Panc1 (cell line): Measurements from ENCODE around the gene KRTAP10-2.

ENCODE experiments used
- POLR2AphosphoS5 ChIP-seq: IDR thresholded peaks from 2 replicates; pipeline ENCODE4 v1.6.1; 2012; ENCODE audit warnings: mild to moderate bottlenecking, low read depth, low read length, moderate library complexity
- TF ChIP-seq, protein P1 (sequence below): fragments of 450-650 bp; IDR thresholded peaks from 2 replicates; pipeline ENCODE4 v1.5.1; 2017; ENCODE audit warnings: mild to moderate bottlenecking
- TF ChIP-seq, protein P2 (sequence below), 2 experiments: IDR thresholded peaks; 2 replicates each; pipeline ENCODE4 v1.6.1; 2011 to 2012; ENCODE audit warnings: low read depth in 2 of 2, control low read depth in 1 of 2, low read length in 1 of 2, mild to moderate bottlenecking in 1 of 2, moderate library complexity in 1 of 2; ENCODE audit not compliant: insufficient read depth in 1 of 2

DNA sequence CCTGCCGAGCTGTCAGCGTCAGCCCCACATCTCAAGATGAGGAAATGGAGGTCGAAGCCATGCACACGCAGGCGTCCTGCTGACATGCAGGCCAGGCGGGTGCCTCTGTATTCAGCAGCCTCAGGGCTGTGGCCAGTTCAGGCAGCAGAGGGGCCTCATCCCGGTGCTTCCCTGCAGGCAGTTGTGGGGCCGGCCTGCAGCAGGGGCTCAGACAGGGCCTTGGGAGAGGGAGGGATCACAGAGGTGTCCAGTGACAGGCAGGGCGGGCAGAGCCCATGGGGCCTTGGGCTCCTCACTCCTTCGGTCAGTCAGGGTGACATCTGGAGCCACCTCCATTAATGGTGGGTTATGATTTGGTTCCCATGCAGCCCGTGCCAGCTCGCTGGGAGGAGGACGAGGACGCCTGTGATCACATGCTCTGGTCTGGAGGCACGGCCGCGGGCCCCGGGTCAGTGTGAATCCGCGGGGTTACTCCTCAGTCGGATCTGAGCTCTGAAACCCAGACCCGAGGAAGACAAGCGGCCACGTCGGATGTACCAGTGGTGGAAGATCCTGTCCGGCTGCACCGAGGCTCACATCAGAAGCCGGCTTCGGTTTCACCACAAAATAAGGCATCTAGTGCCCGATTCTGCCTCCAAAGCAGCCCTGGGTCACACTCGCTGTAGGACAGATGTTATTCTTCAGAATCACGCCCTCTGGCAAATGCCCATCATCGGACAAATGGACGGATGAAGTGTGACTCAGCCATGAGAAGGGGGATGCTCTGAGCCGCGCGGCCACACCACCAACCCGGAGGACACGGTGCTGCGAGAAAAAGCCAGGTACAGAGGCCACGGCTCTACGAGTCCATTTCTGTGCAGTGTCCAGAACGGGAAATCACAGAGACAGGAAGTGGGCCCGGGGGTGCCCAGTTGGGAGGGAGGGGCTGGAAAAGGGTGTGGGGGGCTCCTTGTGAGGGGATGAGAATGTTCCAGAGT, 44.7 kb downstream of the KRTAP10-2 start:
- TF ChIP-seq, protein P1, sequence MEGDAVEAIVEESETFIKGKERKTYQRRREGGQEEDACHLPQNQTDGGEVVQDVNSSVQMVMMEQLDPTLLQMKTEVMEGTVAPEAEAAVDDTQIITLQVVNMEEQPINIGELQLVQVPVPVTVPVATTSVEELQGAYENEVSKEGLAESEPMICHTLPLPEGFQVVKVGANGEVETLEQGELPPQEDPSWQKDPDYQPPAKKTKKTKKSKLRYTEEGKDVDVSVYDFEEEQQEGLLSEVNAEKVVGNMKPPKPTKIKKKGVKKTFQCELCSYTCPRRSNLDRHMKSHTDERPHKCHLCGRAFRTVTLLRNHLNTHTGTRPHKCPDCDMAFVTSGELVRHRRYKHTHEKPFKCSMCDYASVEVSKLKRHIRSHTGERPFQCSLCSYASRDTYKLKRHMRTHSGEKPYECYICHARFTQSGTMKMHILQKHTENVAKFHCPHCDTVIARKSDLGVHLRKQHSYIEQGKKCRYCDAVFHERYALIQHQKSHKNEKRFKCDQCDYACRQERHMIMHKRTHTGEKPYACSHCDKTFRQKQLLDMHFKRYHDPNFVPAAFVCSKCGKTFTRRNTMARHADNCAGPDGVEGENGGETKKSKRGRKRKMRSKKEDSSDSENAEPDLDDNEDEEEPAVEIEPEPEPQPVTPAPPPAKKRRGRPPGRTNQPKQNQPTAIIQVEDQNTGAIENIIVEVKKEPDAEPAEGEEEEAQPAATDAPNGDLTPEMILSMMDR, result no peak
- TF ChIP-seq, protein P2, sequence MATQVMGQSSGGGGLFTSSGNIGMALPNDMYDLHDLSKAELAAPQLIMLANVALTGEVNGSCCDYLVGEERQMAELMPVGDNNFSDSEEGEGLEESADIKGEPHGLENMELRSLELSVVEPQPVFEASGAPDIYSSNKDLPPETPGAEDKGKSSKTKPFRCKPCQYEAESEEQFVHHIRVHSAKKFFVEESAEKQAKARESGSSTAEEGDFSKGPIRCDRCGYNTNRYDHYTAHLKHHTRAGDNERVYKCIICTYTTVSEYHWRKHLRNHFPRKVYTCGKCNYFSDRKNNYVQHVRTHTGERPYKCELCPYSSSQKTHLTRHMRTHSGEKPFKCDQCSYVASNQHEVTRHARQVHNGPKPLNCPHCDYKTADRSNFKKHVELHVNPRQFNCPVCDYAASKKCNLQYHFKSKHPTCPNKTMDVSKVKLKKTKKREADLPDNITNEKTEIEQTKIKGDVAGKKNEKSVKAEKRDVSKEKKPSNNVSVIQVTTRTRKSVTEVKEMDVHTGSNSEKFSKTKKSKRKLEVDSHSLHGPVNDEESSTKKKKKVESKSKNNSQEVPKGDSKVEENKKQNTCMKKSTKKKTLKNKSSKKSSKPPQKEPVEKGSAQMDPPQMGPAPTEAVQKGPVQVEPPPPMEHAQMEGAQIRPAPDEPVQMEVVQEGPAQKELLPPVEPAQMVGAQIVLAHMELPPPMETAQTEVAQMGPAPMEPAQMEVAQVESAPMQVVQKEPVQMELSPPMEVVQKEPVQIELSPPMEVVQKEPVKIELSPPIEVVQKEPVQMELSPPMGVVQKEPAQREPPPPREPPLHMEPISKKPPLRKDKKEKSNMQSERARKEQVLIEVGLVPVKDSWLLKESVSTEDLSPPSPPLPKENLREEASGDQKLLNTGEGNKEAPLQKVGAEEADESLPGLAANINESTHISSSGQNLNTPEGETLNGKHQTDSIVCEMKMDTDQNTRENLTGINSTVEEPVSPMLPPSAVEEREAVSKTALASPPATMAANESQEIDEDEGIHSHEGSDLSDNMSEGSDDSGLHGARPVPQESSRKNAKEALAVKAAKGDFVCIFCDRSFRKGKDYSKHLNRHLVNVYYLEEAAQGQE (IDR thresholded peaks at IDR 0.05; ENCODE audit: insufficient read depth in 1 of 2, low read depth in 2 of 2, low read length in 1 of 2), result no peak
- no peak for TF ChIP-seq POLR2AphosphoS5
